HepG2 (cell line): Measurements from ENCODE around the gene PLXDC2.

Experiments used
- ARNT ChIP-seq: fragments of 450-650 bp; IDR thresholded peaks from 2 replicates; pipeline ENCODE4 v1.6.1; 2017
- ATF1 ChIP-seq: IDR thresholded peaks from 2 replicates; pipeline ENCODE4 v1.6.1; 2016; ENCODE audit warnings: mild to moderate bottlenecking, control low read depth
- FOXM1 ChIP-seq: sonication (generic); formaldehyde crosslinking; IDR thresholded peaks from 2 replicates; pipeline ENCODE4 v1.5.0; 2020; ENCODE audit warnings: missing genetic modification reagents
- MAX ChIP-seq: IDR thresholded peaks from 2 replicates; pipeline ENCODE4 v1.6.1; 2012; ENCODE audit warnings: inconsistent platforms
- MNT ChIP-seq: fragments of 450-650 bp; IDR thresholded peaks from 2 replicates; pipeline ENCODE4 v1.6.1; 2016
- POLR2A ChIP-seq, 2 experiments: IDR thresholded peaks; 2 replicates each; pipeline ENCODE4 v1.6.1; 2011; ENCODE audit warnings: low read depth in 2 of 2, low read length in 2 of 2, mild to moderate bottlenecking in 1 of 2, moderate library complexity in 1 of 2; ENCODE audit not compliant: insufficient read depth in 1 of 2
- ZNF292 ChIP-seq: sonication (generic); formaldehyde crosslinking; IDR thresholded peaks from 2 replicates; pipeline ENCODE4 v1.8.1; 2022; ENCODE audit warnings: mild to moderate bottlenecking, low read depth, missing genetic modification reagents, borderline replicate concordance
- TF ChIP-seq, protein P1 (sequence below): sonication (generic); formaldehyde crosslinking; IDR thresholded peaks from 2 replicates; pipeline ENCODE4 v1.5.0; 2020; ENCODE audit warnings: mild to moderate bottlenecking, missing genetic modification reagents, moderate library complexity
- TF ChIP-seq, protein P2 (sequence below), 2 experiments: sonication (generic) in 1 of 2; formaldehyde crosslinking in 1 of 2; IDR thresholded peaks; 2 replicates each; pipeline versions ENCODE4 v1.4.0 to v1.6.1; 2018 to 2020; ENCODE audit warnings: missing genetic modification reagents in 2 of 2, borderline replicate concordance in 1 of 2, low read depth in 1 of 2, mild to moderate bottlenecking in 1 of 2, missing biosample characterization in 1 of 2

DNA sequence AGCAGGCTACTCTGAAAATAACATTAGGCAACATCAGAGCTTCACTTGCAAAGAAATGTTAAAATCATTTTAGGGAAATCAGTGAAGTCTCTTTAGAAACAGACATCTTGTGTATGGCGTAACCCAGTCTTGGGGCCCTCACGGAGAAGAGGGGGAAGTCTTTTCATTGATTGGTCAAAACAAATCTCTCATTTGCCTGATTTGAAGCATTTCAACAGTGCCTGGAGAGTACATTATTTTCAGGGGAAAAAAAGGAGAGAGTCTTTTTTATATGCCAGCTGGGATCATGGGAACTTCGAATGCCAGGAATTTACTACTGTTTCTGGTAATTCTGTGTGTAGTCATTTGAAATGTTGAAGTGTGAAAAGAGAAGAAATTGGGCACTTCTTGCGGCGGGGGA, 471.4 kb downstream of the PLXDC2 start:
- TF ChIP-seq MAX (no peak), MNT (no peak), ARNT (no peak), ZNF292 (CRISPR knock-in tag) (no peak), FOXM1 (CRISPR knock-in tag) (no peak), POLR2A (IDR thresholded peaks at IDR 0.05; ENCODE audit: insufficient read depth in 1 of 2, low read depth in 2 of 2, low read length in 2 of 2) (no peak), ATF1 (no peak)
- TF ChIP-seq, protein P1, sequence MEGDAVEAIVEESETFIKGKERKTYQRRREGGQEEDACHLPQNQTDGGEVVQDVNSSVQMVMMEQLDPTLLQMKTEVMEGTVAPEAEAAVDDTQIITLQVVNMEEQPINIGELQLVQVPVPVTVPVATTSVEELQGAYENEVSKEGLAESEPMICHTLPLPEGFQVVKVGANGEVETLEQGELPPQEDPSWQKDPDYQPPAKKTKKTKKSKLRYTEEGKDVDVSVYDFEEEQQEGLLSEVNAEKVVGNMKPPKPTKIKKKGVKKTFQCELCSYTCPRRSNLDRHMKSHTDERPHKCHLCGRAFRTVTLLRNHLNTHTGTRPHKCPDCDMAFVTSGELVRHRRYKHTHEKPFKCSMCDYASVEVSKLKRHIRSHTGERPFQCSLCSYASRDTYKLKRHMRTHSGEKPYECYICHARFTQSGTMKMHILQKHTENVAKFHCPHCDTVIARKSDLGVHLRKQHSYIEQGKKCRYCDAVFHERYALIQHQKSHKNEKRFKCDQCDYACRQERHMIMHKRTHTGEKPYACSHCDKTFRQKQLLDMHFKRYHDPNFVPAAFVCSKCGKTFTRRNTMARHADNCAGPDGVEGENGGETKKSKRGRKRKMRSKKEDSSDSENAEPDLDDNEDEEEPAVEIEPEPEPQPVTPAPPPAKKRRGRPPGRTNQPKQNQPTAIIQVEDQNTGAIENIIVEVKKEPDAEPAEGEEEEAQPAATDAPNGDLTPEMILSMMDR (CRISPR knock-in tag), result no peak
- TF ChIP-seq, protein P2, sequence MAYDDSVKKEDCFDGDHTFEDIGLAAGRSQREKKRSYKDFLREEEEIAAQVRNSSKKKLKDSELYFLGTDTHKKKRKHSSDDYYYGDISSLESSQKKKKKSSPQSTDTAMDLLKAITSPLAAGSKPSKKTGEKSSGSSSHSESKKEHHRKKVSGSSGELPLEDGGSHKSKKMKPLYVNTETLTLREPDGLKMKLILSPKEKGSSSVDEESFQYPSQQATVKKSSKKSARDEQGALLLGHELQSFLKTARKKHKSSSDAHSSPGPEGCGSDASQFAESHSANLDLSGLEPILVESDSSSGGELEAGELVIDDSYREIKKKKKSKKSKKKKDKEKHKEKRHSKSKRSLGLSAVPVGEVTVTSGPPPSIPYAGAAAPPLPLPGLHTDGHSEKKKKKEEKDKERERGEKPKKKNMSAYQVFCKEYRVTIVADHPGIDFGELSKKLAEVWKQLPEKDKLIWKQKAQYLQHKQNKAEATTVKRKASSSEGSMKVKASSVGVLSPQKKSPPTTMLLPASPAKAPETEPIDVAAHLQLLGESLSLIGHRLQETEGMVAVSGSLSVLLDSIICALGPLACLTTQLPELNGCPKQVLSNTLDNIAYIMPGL (CRISPR knock-in tag; IDR thresholded peaks at IDR 0.05; ENCODE audit: borderline replicate concordance in 1 of 2, low read depth in 1 of 2), result no peak
